Measurements from ENCODE around the gene ARNT2.

- TF ChIP-seq CTCF (IDR thresholded peaks at IDR 0.05): no peak
- TF ChIP-seq POLR2AphosphoS5 (IDR thresholded peaks at IDR 0.05): no peak
- TF ChIP-seq POLR2A (IDR thresholded peaks at IDR 0.05): no peak
Measured at GRCh38 chr15:80424381-80424780, 20.2 kb downstream of the ARNT2 start.
